ENCODE measurements around the gene SMARCC2.

Gene SMARCC2

GRCh38 chr12:56189099-56189917 lies at the start of gene SMARCC2:
Gene SMARCC2, minus strand, starts transcription at chr12:56189483. Its CDS starts 22 bp downstream, at chr12:56189461.
- peak; percentile 94 for DNase-seq (ENCODE audit: low spot score)

- DNase-seq (ENCODE audit: low spot score): no peak
Measured at GRCh38 chr12:56237552-56237951, 48.3 kb upstream of the SMARCC2 start.

GRCh38 chr12:56236985-56237384 lies 47.7 kb upstream of the SMARCC2 start:
- no peak for DNase-seq (ENCODE audit: low spot score)

- DNase-seq (ENCODE audit: low spot score): no peak
Measured at GRCh38 chr12:56236091-56236490, 46.8 kb upstream of the SMARCC2 start.

- no peak for DNase-seq (ENCODE audit: low spot score)
Measured at GRCh38 chr12:56234746-56235436, 45.6 kb upstream of the SMARCC2 start.

GRCh38 chr12:56231184-56231582 lies 41.9 kb upstream of the SMARCC2 start:
- no peak for DNase-seq (ENCODE audit: low spot score)

GRCh38 chr12:56230432-56231183 lies 41.3 kb upstream of the SMARCC2 start:
- DNase-seq (ENCODE audit: low spot score): no peak

- DNase-seq (ENCODE audit: low spot score): no peak
Measured at GRCh38 chr12:56229916-56230431, 40.7 kb upstream of the SMARCC2 start, which contains the start of gene SLC39A5. Gene SLC39A5, plus strand, starts transcription at chr12:56230051. Its CDS starts 1,224 bp downstream, at chr12:56231275.

GRCh38 chr12:56229082-56229481 lies 39.8 kb upstream of the SMARCC2 start:
- no peak for DNase-seq (ENCODE audit: low spot score)

GRCh38 chr12:56224954-56225353 lies 35.7 kb upstream of the SMARCC2 start:
- DNase-seq (ENCODE audit: low spot score): no peak

- DNase-seq (ENCODE audit: low spot score): peak; percentile 100
Measured at GRCh38 chr12:56224102-56224701, 34.9 kb upstream of the SMARCC2 start, which contains the start of gene NABP2. Gene NABP2, plus strand, starts transcription at chr12:56224342. Its CDS starts 515 bp downstream, at chr12:56224857.

- no peak for DNase-seq (ENCODE audit: low spot score)
Measured at GRCh38 chr12:56223571-56224101, 34.4 kb upstream of the SMARCC2 start.

GRCh38 chr12:56222531-56222895 lies 33.2 kb upstream of the SMARCC2 start:
- DNase-seq (ENCODE audit: low spot score): no peak

GRCh38 chr12:56221757-56222530 lies 32.7 kb upstream of the SMARCC2 start, which contains the start of gene RNF41:
Gene RNF41, minus strand, starts transcription at chr12:56221922. Its CDS starts 7,875 bp downstream, at chr12:56214047.
- peak; percentile 97 for DNase-seq (ENCODE audit: low spot score)

GRCh38 chr12:56221232-56221756 lies 32.0 kb upstream of the SMARCC2 start:
- DNase-seq (ENCODE audit: low spot score): peak; percentile 84

GRCh38 chr12:56220611-56221231 lies 31.4 kb upstream of the SMARCC2 start:
- DNase-seq (ENCODE audit: low spot score): peak; percentile 66

GRCh38 chr12:56219840-56220239 lies 30.6 kb upstream of the SMARCC2 start:
- DNase-seq (ENCODE audit: low spot score): no peak

- DNase-seq (ENCODE audit: low spot score): no peak
Measured at GRCh38 chr12:56216461-56216860, 27.2 kb upstream of the SMARCC2 start.

GRCh38 chr12:56213878-56214277 lies 24.6 kb upstream of the SMARCC2 start:
- DNase-seq (ENCODE audit: low spot score): no peak

- DNase-seq (ENCODE audit: low spot score): no peak
Measured at GRCh38 chr12:56212361-56212760, 23.1 kb upstream of the SMARCC2 start.

All from germinal center (tissue), 1 donor.